GM12874 (cell line): ENCODE results near the gene ZNF8.

Source experiments
- TF ChIP-seq, protein P1 (sequence below): IDR thresholded peaks from 2 replicates; pipeline ENCODE4 v1.5.1; 2011; ENCODE audit warnings: low read depth, mild to moderate bottlenecking, control low read depth, low read length, moderate library complexity; ENCODE audit not compliant: insufficient read depth

The ZNF8 gene

DNA sequence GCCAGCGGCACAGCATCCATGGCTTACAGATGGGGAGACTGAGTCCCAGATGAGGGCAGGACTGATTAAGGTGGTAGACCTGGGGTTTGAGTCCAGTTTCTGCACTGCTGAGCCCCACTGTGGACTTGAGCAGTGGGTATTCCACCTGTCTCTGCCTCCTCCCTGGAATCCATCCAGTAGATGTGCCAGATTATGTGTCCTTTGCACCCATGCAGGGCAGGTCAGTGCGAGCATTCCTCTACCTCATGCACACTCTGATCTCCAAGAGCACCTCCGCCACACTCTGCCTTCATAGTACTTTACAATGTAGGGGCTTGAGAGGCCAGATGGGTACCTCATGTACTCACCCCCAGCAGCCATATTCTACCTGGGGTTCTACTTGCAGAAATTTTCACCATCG lies 58.1 kb downstream of the ZNF8 start:
- TF ChIP-seq, protein P1, sequence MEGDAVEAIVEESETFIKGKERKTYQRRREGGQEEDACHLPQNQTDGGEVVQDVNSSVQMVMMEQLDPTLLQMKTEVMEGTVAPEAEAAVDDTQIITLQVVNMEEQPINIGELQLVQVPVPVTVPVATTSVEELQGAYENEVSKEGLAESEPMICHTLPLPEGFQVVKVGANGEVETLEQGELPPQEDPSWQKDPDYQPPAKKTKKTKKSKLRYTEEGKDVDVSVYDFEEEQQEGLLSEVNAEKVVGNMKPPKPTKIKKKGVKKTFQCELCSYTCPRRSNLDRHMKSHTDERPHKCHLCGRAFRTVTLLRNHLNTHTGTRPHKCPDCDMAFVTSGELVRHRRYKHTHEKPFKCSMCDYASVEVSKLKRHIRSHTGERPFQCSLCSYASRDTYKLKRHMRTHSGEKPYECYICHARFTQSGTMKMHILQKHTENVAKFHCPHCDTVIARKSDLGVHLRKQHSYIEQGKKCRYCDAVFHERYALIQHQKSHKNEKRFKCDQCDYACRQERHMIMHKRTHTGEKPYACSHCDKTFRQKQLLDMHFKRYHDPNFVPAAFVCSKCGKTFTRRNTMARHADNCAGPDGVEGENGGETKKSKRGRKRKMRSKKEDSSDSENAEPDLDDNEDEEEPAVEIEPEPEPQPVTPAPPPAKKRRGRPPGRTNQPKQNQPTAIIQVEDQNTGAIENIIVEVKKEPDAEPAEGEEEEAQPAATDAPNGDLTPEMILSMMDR, result no peak

DNA sequence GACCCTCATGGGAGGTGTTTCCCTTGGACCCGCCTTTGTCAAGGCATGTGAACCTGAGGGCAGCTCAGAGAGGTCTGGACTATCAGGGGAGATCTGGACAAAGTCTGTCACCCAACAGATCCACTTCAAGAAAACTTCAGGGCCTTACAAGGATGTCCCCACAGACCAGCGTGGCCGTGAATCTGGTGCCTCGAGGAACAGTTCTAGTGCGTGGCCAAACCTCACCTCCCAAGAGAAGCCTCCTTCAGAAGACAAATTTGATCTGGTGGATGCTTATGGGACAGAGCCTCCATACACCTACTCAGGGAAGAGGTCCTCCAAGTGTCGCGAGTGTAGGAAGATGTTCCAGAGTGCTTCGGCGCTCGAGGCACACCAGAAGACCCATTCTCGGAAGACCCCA lies 59.6 kb downstream of the ZNF8 start:
- TF ChIP-seq, protein P1, result no peak

DNA sequence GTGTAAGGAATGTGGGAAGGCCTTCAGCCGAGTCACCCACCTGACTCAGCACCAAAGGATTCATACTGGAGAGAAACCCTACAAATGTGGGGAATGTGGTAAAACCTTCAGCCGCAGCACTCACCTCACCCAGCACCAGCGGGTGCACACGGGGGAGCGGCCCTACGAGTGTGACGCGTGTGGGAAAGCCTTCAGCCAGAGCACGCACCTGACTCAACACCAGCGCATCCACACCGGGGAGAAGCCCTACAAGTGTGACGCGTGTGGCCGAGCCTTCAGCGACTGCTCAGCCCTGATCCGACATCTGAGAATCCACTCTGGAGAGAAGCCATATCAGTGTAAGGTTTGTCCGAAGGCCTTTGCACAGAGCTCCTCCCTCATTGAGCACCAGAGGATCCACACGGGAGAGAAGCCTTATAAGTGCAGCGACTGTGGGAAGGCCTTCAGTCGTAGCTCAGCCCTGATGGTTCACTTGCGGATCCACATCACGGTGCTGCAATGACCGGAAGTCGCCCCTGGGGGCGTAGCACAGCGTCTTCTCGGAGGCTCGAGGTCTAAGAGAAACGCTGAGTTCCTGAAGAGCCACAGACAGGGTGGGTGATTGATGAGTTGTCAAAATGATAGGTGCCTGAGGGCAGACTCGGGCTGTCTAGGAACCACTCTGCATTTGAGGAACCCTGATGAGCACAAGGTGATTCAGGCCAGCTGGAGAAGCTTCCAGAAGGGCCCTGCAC lies 60.2 kb downstream of the ZNF8 start:
- TF ChIP-seq, protein P1, result 0 out of 2 replicates have a peak, but pooled peaks have one; percentile 9

DNA sequence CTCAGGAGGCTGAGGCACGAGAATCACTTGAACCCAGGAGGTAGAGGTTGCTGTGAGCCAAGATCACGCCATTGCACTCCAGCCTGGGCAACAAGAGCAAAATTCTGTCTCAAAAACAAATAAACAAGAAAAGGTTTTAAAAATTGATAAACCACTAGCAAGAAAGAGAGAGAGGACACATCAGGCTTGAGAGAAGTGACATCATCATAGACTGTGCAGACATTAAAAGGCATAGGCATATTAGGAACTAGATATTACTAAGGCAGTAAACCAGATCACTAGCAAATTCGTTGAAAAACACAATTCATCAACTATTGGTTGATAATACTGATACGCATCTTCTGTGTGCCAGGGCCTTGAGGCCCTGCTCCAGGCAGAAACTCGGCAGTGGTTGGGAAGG lies 66.8 kb downstream of the ZNF8 start:
- TF ChIP-seq, protein P1, result no peak

DNA sequence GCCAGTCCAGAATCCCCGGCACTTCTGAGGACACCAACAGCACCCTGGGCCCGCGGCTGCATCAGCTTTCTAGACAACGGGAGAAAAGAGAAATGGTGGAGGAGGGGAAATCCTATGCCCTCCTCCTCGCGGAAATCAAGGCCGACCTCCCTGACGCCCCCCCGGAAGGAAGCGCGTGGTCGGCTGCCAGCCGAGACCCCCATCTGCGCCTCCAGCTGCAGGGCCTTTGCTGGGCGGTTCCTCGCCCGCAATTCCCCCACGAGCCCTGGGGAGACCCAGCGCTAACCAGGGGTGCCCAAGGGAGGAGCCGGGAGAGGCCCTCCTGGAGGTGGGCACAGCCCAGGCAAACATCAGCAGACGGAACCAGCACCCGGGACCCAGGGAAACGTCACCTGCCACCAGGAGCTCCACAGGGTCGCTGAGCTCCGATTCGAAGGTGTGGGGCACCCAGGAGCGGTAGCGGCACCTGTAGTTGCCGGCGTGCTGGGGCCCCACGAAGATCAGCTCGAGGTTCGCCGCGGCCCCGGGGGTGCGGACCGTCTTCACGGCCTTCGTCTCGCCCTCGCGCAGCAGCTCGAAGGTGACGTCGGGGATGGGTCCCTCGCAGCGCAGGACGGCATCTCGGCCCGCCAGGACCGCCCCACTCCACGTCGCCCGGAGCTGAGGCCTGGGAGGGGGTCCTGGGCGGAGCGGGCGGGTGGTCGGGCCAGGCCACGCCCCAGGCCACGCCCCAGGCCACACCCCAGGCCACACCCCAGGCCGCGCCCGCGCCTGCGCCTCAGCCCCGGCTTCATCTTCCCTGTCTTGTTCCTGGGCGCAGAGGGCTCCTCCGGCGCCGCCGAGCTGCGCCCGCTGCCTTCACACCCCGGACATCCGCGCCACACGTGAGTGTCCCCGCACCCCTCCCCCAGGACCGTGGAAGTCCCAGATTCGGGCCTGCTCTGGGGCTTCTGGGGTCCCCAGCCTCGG lies 68.5 kb downstream of the ZNF8 start:
- TF ChIP-seq, protein P1, result no peak

DNA sequence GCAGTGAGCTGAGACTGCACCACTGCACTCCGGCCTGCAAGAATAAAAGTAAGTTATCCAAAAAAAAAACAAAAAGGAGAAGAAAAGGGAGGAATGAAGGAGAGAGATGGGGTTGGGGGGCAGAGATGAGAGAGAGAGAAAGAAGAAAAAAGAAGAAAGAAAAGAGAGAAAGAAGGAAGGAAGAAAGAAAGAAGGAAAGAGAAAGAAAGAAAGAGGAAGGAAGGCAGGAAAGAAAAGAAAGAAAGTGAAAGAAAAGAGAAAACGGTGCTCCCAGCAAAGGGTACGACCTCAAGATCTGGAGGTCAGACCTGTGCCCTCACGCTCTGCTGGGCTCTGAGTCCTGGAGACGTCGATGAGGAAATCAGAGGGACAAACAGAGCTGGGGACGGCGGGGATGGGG lies 70.8 kb downstream of the ZNF8 start:
- TF ChIP-seq, protein P1, result no peak
